Measurements from ENCODE around the gene ATF6. TPM values are rescaled to one million over a fixed set of nuclear protein-coding genes. Genes with fewer than 3 reads are reported as not detected.

ATF6 gene
- total RNA-seq, 1 experiment from 2014 or later: 16.4 TPM

- BruUV-seq (replicated peaks): no TSS peak
- ATAC-seq (no peak), DNase-seq (ENCODE audit: low read depth, low spot score) (no peak)
- H3K36me3 ChIP-seq (ENCODE audit: control insufficient read depth, insufficient read depth, low read length): no peaks in the 10 kb centered on the region
- in situ Hi-C loops (cut with HindIII; ENCODE audit: low pct_unique_long_range_greater_than_20kb, low sequenced_read_pairs) (loop anchor here (25.0 kb wide), 1 partner anchor 200 kb away; the partner anchor contains the start of gene FCGR3A), intact Hi-C loops (cut with micrococcal nuclease; ENCODE audit: unreplicated experiment) (loop anchor here (10.0 kb wide), 1 partner anchor 173 kb away; no protein-coding TSS in a partner anchor)
- ChIA-PET CTCF (interaction anchor here (0.7 to 2.3 kb wide), 2 partner anchors 11 to 522 kb away, joined by 4 to 9 read pairs; no protein-coding TSS in a partner anchor), POLR2A (no interaction called here)
- TF ChIP-seq POLR2AphosphoS5 (IDR thresholded peaks at IDR 0.05; ENCODE audit: low read depth, low read length): no peak
- no peak for TF ChIP-seq REST (IDR thresholded peaks at IDR 0.05; ENCODE audit: insufficient read depth in 1 of 2, low read depth in 2 of 2, low read length in 1 of 2)
- TF ChIP-seq SIN3A (IDR thresholded peaks at IDR 0.05; ENCODE audit: borderline replicate concordance, insufficient read depth, low read depth, low read length): no peak
- no peak for TF ChIP-seq CTCF (IDR thresholded peaks at IDR 0.05)
- no peak for TF ChIP-seq TCF7L2 (IDR thresholded peaks at IDR 0.05; ENCODE audit: low read depth, low read length)
- H3K27ac ChIP-seq (ENCODE audit: low read length): no peak overlapping the region
- no peaks in the 10 kb centered on the region for H3K27me3 ChIP-seq (ENCODE audit: control insufficient read depth, insufficient read depth, low read length)
- no peaks in the 10 kb centered on the region for H3K9me3 ChIP-seq (ENCODE audit: control insufficient read depth, insufficient read depth, low read depth, low read length)
- H3K4me1 ChIP-seq (ENCODE audit: control insufficient read depth, insufficient read depth, low read length): no peaks in the 10 kb centered on the region
- no peak overlapping the region for H3K4me3 ChIP-seq (ENCODE audit: low read depth in 2 of 2, low read length in 2 of 2)
Measured at GRCh38 chr1:161737625-161738024, 28.5 kb upstream of the ATF6 start.

- ATAC-seq (peak; percentile 81), DNase-seq (ENCODE audit: low read depth, low spot score) (no peak)
- Histone ChIP-seq H3K36me3 (ENCODE audit: control insufficient read depth, insufficient read depth, low read length) (no peaks in the 10 kb centered on the region), H3K9me3 (ENCODE audit: control insufficient read depth, insufficient read depth, low read depth, low read length) (no peaks in the 10 kb centered on the region), H3K27me3 (ENCODE audit: control insufficient read depth, insufficient read depth, low read length) (no peaks in the 10 kb centered on the region), H3K27ac (ENCODE audit: low read length) (no peak overlapping the region), H3K4me3 (ENCODE audit: low read depth in 2 of 2, low read length in 2 of 2) (no peak overlapping the region), H3K4me1 (ENCODE audit: control insufficient read depth, insufficient read depth, low read length) (no peaks in the 10 kb centered on the region)
- POLR2A ChIA-PET: interaction anchor here (0.6 kb wide), 1 partner anchor 832 kb away, joined by 3 read pairs; no protein-coding TSS in a partner anchor
- TF ChIP-seq TCF7L2 (IDR thresholded peaks at IDR 0.05; ENCODE audit: low read depth, low read length) (no peak), SIN3A (IDR thresholded peaks at IDR 0.05; ENCODE audit: borderline replicate concordance, insufficient read depth, low read depth, low read length) (no peak), REST (IDR thresholded peaks at IDR 0.05; ENCODE audit: insufficient read depth in 1 of 2, low read depth in 2 of 2, low read length in 1 of 2) (no peak), CTCF (IDR thresholded peaks at IDR 0.05) (peak; percentile 77)
- in situ Hi-C loops (cut with HindIII; ENCODE audit: low pct_unique_long_range_greater_than_20kb, low sequenced_read_pairs): loop anchor here (25.0 kb wide), 1 partner anchor 201 kb away; the partner anchor contains the start of gene FCGR3A
- intact Hi-C loops (cut with micrococcal nuclease; ENCODE audit: unreplicated experiment): loop anchor here (10.0 kb wide), 1 partner anchor 174 kb away; no protein-coding TSS in a partner anchor
- no TSS peak for BruUV-seq (replicated peaks)
- CTCF ChIA-PET: interaction anchor here (0.7 to 2.3 kb wide), 4 partner anchors 8 to 568 kb away, joined by 5 to 9 read pairs (median 6); partner anchors contain the start of gene DUSP12
Measured at GRCh38 chr1:161738627-161739287, 27.4 kb upstream of the ATF6 start.

Data from Panc1 (cell line).